ENCODE measurements around the gene GPATCH8. TPM values are rescaled to one million over a fixed set of nuclear protein-coding genes. Genes with fewer than 3 reads are reported as not detected.

Gene GPATCH8
- total RNA-seq, 1 donor from 2014 or later: 70.9 TPM

GRCh38 chr17:44359458-44360143 is 143.6 kb downstream of the GPATCH8 start:
- Mint-ChIP-seq H3K36me3 (ENCODE audit: insufficient read depth) (peaks cover 4% of the 10 kb centered on the region), H3K27me3 (peaks cover 3% of the 10 kb centered on the region), H3K27ac (no peak overlapping the region), H3K4me3 (ENCODE audit: low read depth) (no peak overlapping the region), H3K4me1 (ENCODE audit: low read depth) (peaks cover 15% of the 10 kb centered on the region), H3K9me3 (ENCODE audit: low read depth) (no peaks in the 10 kb centered on the region)
- DNase-seq (ENCODE audit: low spot score, unreplicated experiment): no peak
- TF ChIP-seq, protein P1, sequence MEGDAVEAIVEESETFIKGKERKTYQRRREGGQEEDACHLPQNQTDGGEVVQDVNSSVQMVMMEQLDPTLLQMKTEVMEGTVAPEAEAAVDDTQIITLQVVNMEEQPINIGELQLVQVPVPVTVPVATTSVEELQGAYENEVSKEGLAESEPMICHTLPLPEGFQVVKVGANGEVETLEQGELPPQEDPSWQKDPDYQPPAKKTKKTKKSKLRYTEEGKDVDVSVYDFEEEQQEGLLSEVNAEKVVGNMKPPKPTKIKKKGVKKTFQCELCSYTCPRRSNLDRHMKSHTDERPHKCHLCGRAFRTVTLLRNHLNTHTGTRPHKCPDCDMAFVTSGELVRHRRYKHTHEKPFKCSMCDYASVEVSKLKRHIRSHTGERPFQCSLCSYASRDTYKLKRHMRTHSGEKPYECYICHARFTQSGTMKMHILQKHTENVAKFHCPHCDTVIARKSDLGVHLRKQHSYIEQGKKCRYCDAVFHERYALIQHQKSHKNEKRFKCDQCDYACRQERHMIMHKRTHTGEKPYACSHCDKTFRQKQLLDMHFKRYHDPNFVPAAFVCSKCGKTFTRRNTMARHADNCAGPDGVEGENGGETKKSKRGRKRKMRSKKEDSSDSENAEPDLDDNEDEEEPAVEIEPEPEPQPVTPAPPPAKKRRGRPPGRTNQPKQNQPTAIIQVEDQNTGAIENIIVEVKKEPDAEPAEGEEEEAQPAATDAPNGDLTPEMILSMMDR (IDR thresholded peaks at IDR 0.05; ENCODE audit: unreplicated experiment): no peak

DNA sequence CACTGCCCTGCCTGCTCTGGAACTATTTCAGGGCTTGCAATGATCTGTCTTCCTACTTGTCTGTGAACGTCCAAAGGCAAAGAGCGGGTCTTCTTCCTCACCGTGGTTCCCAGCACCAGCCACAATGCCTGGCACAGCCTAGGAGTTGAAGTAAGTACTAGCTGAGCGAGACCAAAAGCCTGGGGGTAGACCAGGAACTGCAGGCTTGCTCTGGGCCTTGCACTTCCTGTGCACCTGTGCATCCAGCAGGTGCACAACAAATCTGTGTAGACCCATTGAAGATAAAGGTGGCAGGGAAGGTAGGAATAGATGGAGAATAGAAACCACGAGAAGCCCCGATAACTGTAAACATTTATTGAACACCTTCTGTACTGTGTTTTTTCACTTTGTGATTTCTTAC is 144.2 kb downstream of the GPATCH8 start:
- H3K27ac Mint-ChIP-seq: no peak overlapping the region
- peaks cover 4% of the 10 kb centered on the region for H3K36me3 Mint-ChIP-seq (ENCODE audit: insufficient read depth)
- peaks cover 3% of the 10 kb centered on the region for H3K27me3 Mint-ChIP-seq
- no peak overlapping the region for H3K4me3 Mint-ChIP-seq (ENCODE audit: low read depth)
- TF ChIP-seq, protein P1 (IDR thresholded peaks at IDR 0.05; ENCODE audit: unreplicated experiment): no peak
- H3K4me1 Mint-ChIP-seq (ENCODE audit: low read depth): peaks cover 15% of the 10 kb centered on the region
- H3K9me3 Mint-ChIP-seq (ENCODE audit: low read depth): no peaks in the 10 kb centered on the region
- no peak for DNase-seq (ENCODE audit: low spot score, unreplicated experiment)

DNA sequence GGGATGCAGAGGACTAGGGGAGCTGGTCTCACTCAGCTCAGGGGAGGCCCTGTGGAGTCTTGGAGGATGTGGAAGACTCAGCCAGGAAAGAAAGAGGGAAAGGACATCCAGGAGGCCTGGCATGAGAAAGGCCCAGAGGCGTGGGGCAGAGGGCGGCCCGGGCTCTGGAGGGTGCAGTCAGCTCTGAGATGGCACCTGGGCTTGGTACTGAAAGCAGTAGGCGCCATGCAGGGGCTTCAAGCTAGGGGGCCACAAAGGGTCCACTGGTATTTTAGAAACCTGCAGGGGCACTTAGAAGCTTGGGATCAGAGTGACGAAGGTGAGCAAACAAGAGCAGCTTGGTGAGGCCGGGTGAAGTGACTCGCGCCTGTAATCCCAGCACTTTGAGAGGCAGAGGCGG is 145.1 kb downstream of the GPATCH8 start:
- Mint-ChIP-seq H3K27me3 (peaks cover 4% of the 10 kb centered on the region), H3K27ac (no peak overlapping the region), H3K4me3 (ENCODE audit: low read depth) (no peak overlapping the region), H3K4me1 (ENCODE audit: low read depth) (peaks cover 15% of the 10 kb centered on the region), H3K36me3 (ENCODE audit: insufficient read depth) (peaks cover 5% of the 10 kb centered on the region), H3K9me3 (ENCODE audit: low read depth) (no peaks in the 10 kb centered on the region)
- DNase-seq (ENCODE audit: low spot score, unreplicated experiment): no peak
- TF ChIP-seq, protein P1 (IDR thresholded peaks at IDR 0.05; ENCODE audit: unreplicated experiment): no peak

- Mint-ChIP-seq H3K9me3 (ENCODE audit: low read depth) (no peaks in the 10 kb centered on the region), H3K4me3 (ENCODE audit: low read depth) (no peak overlapping the region), H3K4me1 (ENCODE audit: low read depth) (peaks cover 10% of the 10 kb centered on the region), H3K27ac (no peak overlapping the region), H3K36me3 (ENCODE audit: insufficient read depth) (peaks cover 11% of the 10 kb centered on the region), H3K27me3 (peaks cover 7% of the 10 kb centered on the region)
- TF ChIP-seq, protein P1 (IDR thresholded peaks at IDR 0.05; ENCODE audit: unreplicated experiment): no peak
- no peak for DNase-seq (ENCODE audit: low spot score, unreplicated experiment)
These were observed 147.0 kb downstream of the GPATCH8 start for GRCh38 chr17:44356241-44356640.

- H3K36me3 Mint-ChIP-seq (ENCODE audit: insufficient read depth): peaks cover 11% of the 10 kb centered on the region
- no peaks in the 10 kb centered on the region for H3K9me3 Mint-ChIP-seq (ENCODE audit: low read depth)
- H3K4me3 Mint-ChIP-seq (ENCODE audit: low read depth): no peak overlapping the region
- DNase-seq (ENCODE audit: low spot score, unreplicated experiment): no peak
- H3K4me1 Mint-ChIP-seq (ENCODE audit: low read depth): peaks cover 4% of the 10 kb centered on the region
- H3K27me3 Mint-ChIP-seq: peaks cover 7% of the 10 kb centered on the region
- TF ChIP-seq, protein P1 (IDR thresholded peaks at IDR 0.05; ENCODE audit: unreplicated experiment): no peak
- no peak overlapping the region for H3K27ac Mint-ChIP-seq
These were observed 147.5 kb downstream of the GPATCH8 start for GRCh38 chr17:44355642-44356099.
